Pons (tissue), 1 donor: ENCODE data around the gene PIGN.
"Not testable (repeated sequence)": the region's sequence is repeated elsewhere in the genome, so short reads cannot be mapped to it uniquely, and the experiment has no call there.

ENCODE experiments used
- DNase-seq: peaks from one replicate; pipeline ENCODE4 v3.0.0-alpha.2; 2016; ENCODE audit warnings: low spot score

PIGN gene

GRCh38 chr18:62182220-62182619 lies 4.6 kb downstream of the PIGN start:
- no peak for DNase-seq

GRCh38 chr18:62179213-62179612 lies 7.6 kb downstream of the PIGN start:
- no peak for DNase-seq

- no peak for DNase-seq
These were observed 9.6 kb downstream of the PIGN start for GRCh38 chr18:62177271-62177670.

- DNase-seq: no peak
These were observed 11.3 kb downstream of the PIGN start for GRCh38 chr18:62175521-62175920.

- DNase-seq: no peak
These were observed 14.6 kb downstream of the PIGN start for GRCh38 chr18:62172298-62172697.

GRCh38 chr18:62170857-62171256 lies 16.0 kb downstream of the PIGN start:
- no peak for DNase-seq

- not testable (repeated sequence) for DNase-seq
These were observed 20.3 kb downstream of the PIGN start for GRCh38 chr18:62166524-62166923.

- no peak for DNase-seq
These were observed 21.3 kb downstream of the PIGN start for GRCh38 chr18:62165583-62165982.

GRCh38 chr18:62164855-62165487 lies 21.9 kb downstream of the PIGN start:
- DNase-seq: no peak

GRCh38 chr18:62164310-62164709 lies 22.5 kb downstream of the PIGN start:
- DNase-seq: no peak

- peak; percentile 86 for DNase-seq
These were observed 29.0 kb downstream of the PIGN start for GRCh38 chr18:62157843-62158242.

GRCh38 chr18:62152844-62153243 lies 34.0 kb downstream of the PIGN start:
- DNase-seq: no peak

- no peak for DNase-seq
These were observed 35.6 kb downstream of the PIGN start for GRCh38 chr18:62151068-62151771.

GRCh38 chr18:62144338-62144737 lies 42.5 kb downstream of the PIGN start:
- no peak for DNase-seq

GRCh38 chr18:62140259-62140658 lies 46.6 kb downstream of the PIGN start:
- no peak for DNase-seq

GRCh38 chr18:62138461-62139235 lies 48.2 kb downstream of the PIGN start:
- no peak for DNase-seq

- DNase-seq: peak; percentile 67
These were observed 55.5 kb downstream of the PIGN start for GRCh38 chr18:62131301-62131909.

- no peak for DNase-seq
These were observed 58.7 kb downstream of the PIGN start for GRCh38 chr18:62128157-62128556.

- no peak for DNase-seq
These were observed 60.1 kb downstream of the PIGN start for GRCh38 chr18:62126737-62127136.

- no peak for DNase-seq
These were observed 61.2 kb downstream of the PIGN start for GRCh38 chr18:62125702-62126101.

GRCh38 chr18:62122330-62122729 lies 64.5 kb downstream of the PIGN start:
- no peak for DNase-seq

- no peak for DNase-seq
These were observed 67.0 kb downstream of the PIGN start for GRCh38 chr18:62119884-62120283.

GRCh38 chr18:62118328-62118727 lies 68.5 kb downstream of the PIGN start:
- DNase-seq: no peak
